Measurements from ENCODE around the gene NDUFV1. TPM values are rescaled to one million over a fixed set of nuclear protein-coding genes. Genes with fewer than 3 reads are reported as not detected.

The NDUFV1 gene
- total and polyA plus RNA-seq, 2 donors (not counting 1 experiment from before 2014, with no cell fraction given) = 238 to 315 TPM

GRCh38 chr11:67638535-67639437 is 32.0 kb downstream of the NDUFV1 start:
- 97% methylated on average over 22 of the region's 24 CpGs for WGBS (ENCODE audit: insufficient coverage)
- H2AFZ ChIP-seq (ENCODE audit: insufficient read depth, low read depth, low read length, poor library complexity, severe bottlenecking) = no peak overlapping the region
- H3K36me3 ChIP-seq (replicated peaks in 1 of 2; ENCODE audit: control extremely low read depth in 1 of 2, control insufficient read depth in 1 of 2, extremely low read depth in 1 of 2, insufficient read depth in 2 of 2, low read length in 1 of 2) = no peaks in the 10 kb centered on the region
- ChIA-PET POLR2A (no interaction called here), CTCF (interaction anchor here (0.8 to 5.3 kb wide), 8 partner anchors 8 to 64 kb away, joined by 3 to 50 read pairs (median 3); partner anchors contain the start of genes ACY3 and NUDT8)
- H3K27ac ChIP-seq (ENCODE audit: low read length in 2 of 2) = no peak overlapping the region
- intact Hi-C loops (cut with micrococcal nuclease) = no loop called here
- Mint-ChIP-seq H3K27ac (no peak overlapping the region), H3K27me3 (peaks cover 4% of the 10 kb centered on the region), H3K4me1 (peaks cover 10% of the 10 kb centered on the region), H3K4me3 (no peak overlapping the region), H3K9me3 (ENCODE audit: insufficient read depth) (no peaks in the 10 kb centered on the region)
- H3K79me2 ChIP-seq (ENCODE audit: control insufficient read depth, insufficient read depth, low read length) = no peaks in the 10 kb centered on the region
- DNase-seq (no peak), ATAC-seq (ENCODE audit: low read depth) (no peak)
- H3K9me3 ChIP-seq (ENCODE audit: control extremely low read depth in 1 of 3, control insufficient read depth in 2 of 3, insufficient read depth in 1 of 3, low read length in 2 of 3) = peaks cover 0 to 6% (median 1%) of the 10 kb centered on the region in 3 donors
- no peaks in the 10 kb centered on the region for H4K20me1 ChIP-seq (ENCODE audit: control insufficient read depth, insufficient read depth, low read length, poor library complexity, severe bottlenecking)
- no peak overlapping the region for H3K4me3 ChIP-seq (ENCODE audit: control extremely low read depth in 1 of 5, extremely low read depth in 1 of 5, insufficient read depth in 1 of 5, low read depth in 2 of 5, low read length in 4 of 5)
- peaks cover 6 to 8% of the 10 kb centered on the region in 2 donors for H3K4me1 ChIP-seq (ENCODE audit: control insufficient read depth in 2 of 2, insufficient read depth in 2 of 2, low read length in 2 of 2)
- H3K27me3 ChIP-seq (replicated peaks in 1 of 4; ENCODE audit: control extremely low read depth in 1 of 4, control insufficient read depth in 3 of 4, insufficient read depth in 4 of 4, low read length in 3 of 4) = peaks cover 0 to 14% (median 3%) of the 10 kb centered on the region in 4 experiments
- no peak overlapping the region for H3K9ac ChIP-seq (ENCODE audit: low read length)
- no peak for TF ChIP-seq CTCF (IDR thresholded peaks at IDR 0.05)
- TF ChIP-seq EZH2 (IDR thresholded peaks at IDR 0.05; ENCODE audit: borderline replicate concordance, insufficient read depth, low read depth, low read length, poor library complexity, severe bottlenecking) = no peak
- no peak overlapping the region for H3K4me2 ChIP-seq (replicated peaks; ENCODE audit: low read depth, low read length, poor library complexity, severe bottlenecking)

DNA sequence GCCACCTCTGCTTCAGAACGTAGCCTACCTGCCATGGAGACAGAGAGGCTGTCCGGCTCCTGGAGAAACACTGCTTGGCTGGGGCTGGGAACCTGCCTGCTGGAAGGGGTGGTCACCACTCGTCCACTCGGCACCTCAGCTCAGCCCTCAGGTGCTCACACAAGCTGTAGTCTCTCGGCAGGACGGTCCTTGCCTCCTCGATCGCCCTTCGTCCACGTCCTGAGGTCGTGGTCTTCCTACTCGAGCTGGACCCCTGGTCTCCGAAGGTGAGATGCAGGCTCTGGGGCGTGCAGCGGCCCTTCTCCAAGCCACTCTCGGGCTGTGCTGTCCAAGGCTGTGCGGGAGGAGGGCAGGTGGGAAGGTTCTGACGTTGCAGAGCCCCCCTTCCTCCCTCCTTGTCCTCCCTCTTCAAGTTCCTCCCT is 32.7 kb downstream of the NDUFV1 start, which contains the start of gene TBX10:
Gene TBX10 (minus strand): TSS at position 326 of the 422 bp plus-strand sequence. CDS start 291 bp downstream, at position 35.
- ChIA-PET POLR2A (no interaction called here), CTCF (interaction anchor here (0.8 to 5.3 kb wide), 7 partner anchors 8 to 65 kb away, joined by 3 to 50 read pairs (median 3); partner anchors contain the start of genes ACY3 and NUDT8)
- Mint-ChIP-seq H3K27me3 (peaks cover 4% of the 10 kb centered on the region), H3K4me1 (peaks cover 13% of the 10 kb centered on the region), H3K4me3 (no peak within 1 kb of the TSS), H3K27ac (no peak within 1 kb of the TSS), H3K9me3 (ENCODE audit: insufficient read depth) (no peaks in the 10 kb centered on the region)
- DNase-seq (no peak), ATAC-seq (ENCODE audit: low read depth) (no peak)
- Histone ChIP-seq H3K9me3 (ENCODE audit: control extremely low read depth in 1 of 3, control insufficient read depth in 2 of 3, insufficient read depth in 1 of 3, low read length in 2 of 3) (peaks cover 0 to 13% (median 5%) of the 10 kb centered on the region in 3 donors), H3K36me3 (replicated peaks in 1 of 2; ENCODE audit: control extremely low read depth in 1 of 2, control insufficient read depth in 1 of 2, extremely low read depth in 1 of 2, insufficient read depth in 2 of 2, low read length in 1 of 2) (no peaks in the 10 kb centered on the region), H3K4me1 (ENCODE audit: control insufficient read depth in 2 of 2, insufficient read depth in 2 of 2, low read length in 2 of 2) (peaks cover 9 to 13% of the 10 kb centered on the region in 2 donors), H4K20me1 (ENCODE audit: control insufficient read depth, insufficient read depth, low read length, poor library complexity, severe bottlenecking) (no peaks in the 10 kb centered on the region), H3K79me2 (ENCODE audit: control insufficient read depth, insufficient read depth, low read length) (no peaks in the 10 kb centered on the region), H3K4me3 (ENCODE audit: control extremely low read depth in 1 of 5, extremely low read depth in 1 of 5, insufficient read depth in 1 of 5, low read depth in 2 of 5, low read length in 4 of 5) (no peak within 1 kb of the TSS), H3K27ac (ENCODE audit: low read length in 2 of 2) (no peak within 1 kb of the TSS), H3K4me2 (replicated peaks; ENCODE audit: low read depth, low read length, poor library complexity, severe bottlenecking) (no peak within 1 kb of the TSS), H3K9ac (ENCODE audit: low read length) (no peak within 1 kb of the TSS), H2AFZ (ENCODE audit: insufficient read depth, low read depth, low read length, poor library complexity, severe bottlenecking) (no peak within 1 kb of the TSS), H3K27me3 (replicated peaks in 1 of 4; ENCODE audit: control extremely low read depth in 1 of 4, control insufficient read depth in 3 of 4, insufficient read depth in 4 of 4, low read length in 3 of 4) (peaks cover 0 to 18% (median 3%) of the 10 kb centered on the region in 4 experiments)
- TF ChIP-seq CTCF (IDR thresholded peaks at IDR 0.05) = no peak
- TF ChIP-seq EZH2 (IDR thresholded peaks at IDR 0.05; ENCODE audit: borderline replicate concordance, insufficient read depth, low read depth, low read length, poor library complexity, severe bottlenecking) = no peak
- intact Hi-C loops (cut with micrococcal nuclease) = no loop called here
- 96% methylated on average over 13 of the region's 18 CpGs for WGBS (ENCODE audit: insufficient coverage)
